ENCODE results near the gene TAX1BP3.

DNA sequence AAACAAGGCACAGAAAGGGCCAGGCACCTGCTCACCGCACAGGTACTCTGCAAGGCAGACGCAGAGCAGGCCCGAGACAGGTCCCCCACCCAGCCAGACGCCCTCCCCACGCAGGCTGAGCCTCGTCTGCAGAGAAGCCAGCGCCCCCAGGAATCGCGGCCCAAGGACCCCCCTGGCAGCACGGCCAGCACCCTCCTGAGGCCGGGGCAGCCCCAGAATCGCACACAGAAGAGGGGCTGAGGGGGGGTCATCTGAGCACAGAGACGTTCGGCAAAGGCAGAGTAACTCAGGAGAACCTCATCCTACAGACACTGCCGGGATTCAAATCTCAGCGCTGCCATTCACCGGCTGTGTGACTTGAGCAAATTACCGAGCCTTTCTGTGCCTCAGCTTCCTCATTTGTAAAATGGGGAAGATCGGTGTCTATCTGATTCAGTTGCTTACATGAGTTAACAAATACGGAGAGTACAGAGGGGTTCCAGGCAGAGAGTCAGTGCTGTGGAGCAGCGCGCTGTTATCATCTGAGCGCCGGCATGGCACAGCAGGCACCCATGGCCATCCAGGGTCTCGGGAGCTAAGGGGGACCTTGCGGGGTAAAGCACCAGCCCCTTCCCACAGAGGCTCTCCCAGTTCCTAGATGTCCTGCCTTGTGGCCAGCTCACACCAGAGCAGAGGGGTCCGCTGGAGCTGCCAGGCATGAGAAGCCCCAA, 10.6 kb upstream of the TAX1BP3 start:
- TF ChIP-seq, protein P1, sequence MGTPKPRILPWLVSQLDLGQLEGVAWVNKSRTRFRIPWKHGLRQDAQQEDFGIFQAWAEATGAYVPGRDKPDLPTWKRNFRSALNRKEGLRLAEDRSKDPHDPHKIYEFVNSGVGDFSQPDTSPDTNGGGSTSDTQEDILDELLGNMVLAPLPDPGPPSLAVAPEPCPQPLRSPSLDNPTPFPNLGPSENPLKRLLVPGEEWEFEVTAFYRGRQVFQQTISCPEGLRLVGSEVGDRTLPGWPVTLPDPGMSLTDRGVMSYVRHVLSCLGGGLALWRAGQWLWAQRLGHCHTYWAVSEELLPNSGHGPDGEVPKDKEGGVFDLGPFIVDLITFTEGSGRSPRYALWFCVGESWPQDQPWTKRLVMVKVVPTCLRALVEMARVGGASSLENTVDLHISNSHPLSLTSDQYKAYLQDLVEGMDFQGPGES (IDR thresholded peaks at IDR 0.05; ENCODE audit: low read depth, low read length) = no peak
- TF ChIP-seq EZH2phosphoT487 (IDR thresholded peaks at IDR 0.05; ENCODE audit: borderline replicate concordance, low read depth) (no peak), CTCF (IDR thresholded peaks at IDR 0.05) (no peak), EP300 (IDR thresholded peaks at IDR 0.05; ENCODE audit: borderline replicate concordance in 1 of 2, low read depth in 1 of 2, low read length in 1 of 2) (no peak), JUND (IDR thresholded peaks at IDR 0.05) (no peak), POLR2AphosphoS5 (IDR thresholded peaks at IDR 0.05; ENCODE audit: low read depth, low read length) (no peak), GABPA (IDR thresholded peaks at IDR 0.05; ENCODE audit: low read depth) (no peak), NRF1 (IDR thresholded peaks at IDR 0.05; ENCODE audit: low read depth, low read length) (no peak)
- TF ChIP-seq, protein P2, sequence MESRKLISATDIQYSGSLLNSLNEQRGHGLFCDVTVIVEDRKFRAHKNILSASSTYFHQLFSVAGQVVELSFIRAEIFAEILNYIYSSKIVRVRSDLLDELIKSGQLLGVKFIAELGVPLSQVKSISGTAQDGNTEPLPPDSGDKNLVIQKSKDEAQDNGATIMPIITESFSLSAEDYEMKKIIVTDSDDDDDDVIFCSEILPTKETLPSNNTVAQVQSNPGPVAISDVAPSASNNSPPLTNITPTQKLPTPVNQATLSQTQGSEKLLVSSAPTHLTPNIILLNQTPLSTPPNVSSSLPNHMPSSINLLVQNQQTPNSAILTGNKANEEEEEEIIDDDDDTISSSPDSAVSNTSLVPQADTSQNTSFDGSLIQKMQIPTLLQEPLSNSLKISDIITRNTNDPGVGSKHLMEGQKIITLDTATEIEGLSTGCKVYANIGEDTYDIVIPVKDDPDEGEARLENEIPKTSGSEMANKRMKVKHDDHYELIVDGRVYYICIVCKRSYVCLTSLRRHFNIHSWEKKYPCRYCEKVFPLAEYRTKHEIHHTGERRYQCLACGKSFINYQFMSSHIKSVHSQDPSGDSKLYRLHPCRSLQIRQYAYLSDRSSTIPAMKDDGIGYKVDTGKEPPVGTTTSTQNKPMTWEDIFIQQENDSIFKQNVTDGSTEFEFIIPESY (IDR thresholded peaks at IDR 0.05; ENCODE audit: borderline replicate concordance, low read depth) = no peak
